Prostate gland (tissue), 2 donors: Measurements from ENCODE around the gene IGF1R. TPM values are rescaled to one million over a fixed set of nuclear protein-coding genes. Genes with fewer than 3 reads are reported as not detected.

Source experiments
- DNase-seq: peaks from one replicate; pipeline ENCODE4 v3.0.0-alpha.2; 2019; ENCODE audit warnings: low spot score
- H3K27ac ChIP-seq, 2 donors: fragments of 200-600 bp; sonication (generic); 2 replicates each; pipeline ENCODE4 v1.5.1; 2017 to 2019
- H3K27me3 ChIP-seq: fragments of 200-600 bp; sonication (generic); replicated peaks from 2 replicates; pipeline ENCODE4 v1.5.1; 2019; ENCODE audit not compliant: insufficient read depth
- H3K36me3 ChIP-seq, 2 donors: fragments of 200-600 bp; sonication (generic); 1 replicate in 1 of 2; 2 replicates in 1 of 2; pipeline versions ENCODE4 v1.5.1 to v1.8.1; 2017 to 2019
- H3K4me1 ChIP-seq: fragments of 200-600 bp; sonication (generic); replicated peaks from 2 replicates; pipeline ENCODE4 v1.5.1; 2019
- H3K4me3 ChIP-seq, 2 donors: fragments of 200-600 bp; sonication (generic); 2 replicates each; pipeline ENCODE4 v1.5.1; 2017 to 2019
- H3K9me3 ChIP-seq: fragments of 200-600 bp; sonication (generic); 2 replicates; pipeline ENCODE4 v1.5.1; 2017
- POLR2A ChIP-seq: fragments of 450-650 bp; IDR thresholded peaks from one replicate; pipeline ENCODE4 v1.6.1; 2016; ENCODE audit warnings: antibody characterized with exemption, mild to moderate bottlenecking
- POLR2AphosphoS5 ChIP-seq: sonication (generic); formaldehyde crosslinking; IDR thresholded peaks from one replicate; pipeline ENCODE4 v1.6.1; 2017; ENCODE audit warnings: antibody characterized with exemption
- WGBS: methylation state at CpG from one replicate; pipeline ENCODE4 v1.1.5; 2018; 5-methylcytosine and 5-hydroxymethylcytosine counted together
- intact Hi-C: fragments of 100-400 bp; cut with DNase I; formaldehyde crosslinking; loops from one replicate; pipeline ENCODE4 v1.14.2; 2022
- total RNA-seq, 2 donors: library from RNA; depleted of rRNA; stranded (reverse); fragments of >200 nt; gene quantifications; one replicate each; pipeline ENCODE4 v1.1.0, GENCODE V29; 2016
- TF ChIP-seq, protein P1 (sequence below), 4 experiments: fragments of 200-600 bp in 2 of 4; fragments of 450-650 bp in 2 of 4; sonication (generic) in 2 of 4; IDR thresholded peaks; 1 replicate in 3 of 4; 2 replicates in 1 of 4; pipeline ENCODE4 v1.5.1; 2016 to 2019; ENCODE audit warnings: antibody characterized with exemption in 4 of 4, mild to moderate bottlenecking in 2 of 4, moderate library complexity in 2 of 4

The IGF1R gene
- total RNA-seq, 2 donors from 2014 or later: 190 to 216 TPM

DNA sequence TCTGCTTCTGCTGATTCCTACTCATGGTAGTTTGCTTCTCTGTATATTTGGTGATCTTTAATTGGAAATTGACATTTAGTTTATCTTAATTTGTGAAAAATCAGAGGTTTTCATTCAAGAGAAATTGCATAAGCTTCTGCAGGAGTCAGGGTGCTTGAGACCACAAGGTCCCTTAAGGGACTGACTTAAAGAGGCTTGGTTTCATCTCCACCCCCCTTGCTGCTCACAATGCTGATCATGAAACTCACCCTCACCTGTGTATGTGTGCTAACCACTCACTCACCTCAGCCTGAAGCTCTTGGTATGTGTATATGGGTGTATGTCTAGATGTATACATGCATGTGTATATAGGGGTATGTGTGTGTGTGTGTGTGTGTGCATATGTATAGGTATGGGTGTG, 347.8 kb downstream of the IGF1R start:
- no peaks in the 10 kb centered on the region for H3K27me3 ChIP-seq
- H3K27ac ChIP-seq: no peak overlapping the region
- DNase-seq: no peak
- intact Hi-C loops: no loop called here
- no peak overlapping the region for H3K4me3 ChIP-seq
- H3K4me1 ChIP-seq: no peaks in the 10 kb centered on the region
- H3K9me3 ChIP-seq: no peaks in the 10 kb centered on the region
- TF ChIP-seq, protein P1, sequence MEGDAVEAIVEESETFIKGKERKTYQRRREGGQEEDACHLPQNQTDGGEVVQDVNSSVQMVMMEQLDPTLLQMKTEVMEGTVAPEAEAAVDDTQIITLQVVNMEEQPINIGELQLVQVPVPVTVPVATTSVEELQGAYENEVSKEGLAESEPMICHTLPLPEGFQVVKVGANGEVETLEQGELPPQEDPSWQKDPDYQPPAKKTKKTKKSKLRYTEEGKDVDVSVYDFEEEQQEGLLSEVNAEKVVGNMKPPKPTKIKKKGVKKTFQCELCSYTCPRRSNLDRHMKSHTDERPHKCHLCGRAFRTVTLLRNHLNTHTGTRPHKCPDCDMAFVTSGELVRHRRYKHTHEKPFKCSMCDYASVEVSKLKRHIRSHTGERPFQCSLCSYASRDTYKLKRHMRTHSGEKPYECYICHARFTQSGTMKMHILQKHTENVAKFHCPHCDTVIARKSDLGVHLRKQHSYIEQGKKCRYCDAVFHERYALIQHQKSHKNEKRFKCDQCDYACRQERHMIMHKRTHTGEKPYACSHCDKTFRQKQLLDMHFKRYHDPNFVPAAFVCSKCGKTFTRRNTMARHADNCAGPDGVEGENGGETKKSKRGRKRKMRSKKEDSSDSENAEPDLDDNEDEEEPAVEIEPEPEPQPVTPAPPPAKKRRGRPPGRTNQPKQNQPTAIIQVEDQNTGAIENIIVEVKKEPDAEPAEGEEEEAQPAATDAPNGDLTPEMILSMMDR (IDR thresholded peaks at IDR 0.05): no peak
- no peak for TF ChIP-seq POLR2AphosphoS5
- no peak for TF ChIP-seq POLR2A
- H3K36me3 ChIP-seq: no peaks in the 10 kb centered on the region

DNA sequence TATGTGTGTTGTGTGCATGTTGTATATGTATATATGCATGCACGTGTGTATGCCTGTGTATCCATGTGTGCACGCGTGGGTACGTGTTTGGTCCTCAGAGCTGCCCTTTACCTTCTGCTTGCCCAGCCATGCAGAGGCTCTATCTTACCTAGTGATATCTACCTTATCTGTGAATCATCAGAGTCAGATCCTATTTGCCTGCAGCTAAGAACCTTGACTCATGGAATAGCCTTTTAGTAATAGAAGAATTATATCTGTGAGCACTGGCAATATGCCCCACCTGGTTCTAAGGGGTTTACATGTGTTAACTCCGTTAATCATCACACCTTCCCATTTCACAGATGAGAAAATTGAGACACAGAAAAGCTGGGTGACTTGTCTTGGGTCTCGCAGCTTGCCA, 348.3 kb downstream of the IGF1R start:
- H3K4me1 ChIP-seq: no peaks in the 10 kb centered on the region
- no peak for TF ChIP-seq POLR2AphosphoS5
- H3K9me3 ChIP-seq: no peaks in the 10 kb centered on the region
- intact Hi-C loops: no loop called here
- DNase-seq: no peak
- WGBS: 91% methylated on average over 6 of the region's 6 CpGs
- H3K27ac ChIP-seq: no peak overlapping the region
- no peak overlapping the region for H3K4me3 ChIP-seq
- no peaks in the 10 kb centered on the region for H3K27me3 ChIP-seq
- no peaks in the 10 kb centered on the region for H3K36me3 ChIP-seq

DNA sequence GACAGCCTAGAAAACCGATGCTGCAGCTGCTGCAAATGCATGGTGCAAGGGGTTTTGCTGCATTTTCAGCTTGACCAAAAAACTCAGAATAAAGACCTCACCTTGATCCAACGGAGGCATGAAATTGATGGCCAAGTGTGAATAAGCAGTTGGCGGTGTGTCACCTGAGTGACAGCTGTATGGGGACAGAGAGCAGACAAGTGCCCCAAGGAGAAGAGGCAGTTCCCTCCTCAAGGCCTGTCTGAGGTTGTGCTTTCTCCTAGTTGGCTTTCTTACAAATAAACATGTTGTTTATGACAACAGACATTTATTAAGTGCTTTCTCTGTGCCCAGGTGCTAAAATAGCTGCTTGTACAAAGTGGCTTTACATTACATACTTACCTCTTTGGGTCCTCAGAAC, 349.0 kb downstream of the IGF1R start:
- intact Hi-C loops: no loop called here

DNA sequence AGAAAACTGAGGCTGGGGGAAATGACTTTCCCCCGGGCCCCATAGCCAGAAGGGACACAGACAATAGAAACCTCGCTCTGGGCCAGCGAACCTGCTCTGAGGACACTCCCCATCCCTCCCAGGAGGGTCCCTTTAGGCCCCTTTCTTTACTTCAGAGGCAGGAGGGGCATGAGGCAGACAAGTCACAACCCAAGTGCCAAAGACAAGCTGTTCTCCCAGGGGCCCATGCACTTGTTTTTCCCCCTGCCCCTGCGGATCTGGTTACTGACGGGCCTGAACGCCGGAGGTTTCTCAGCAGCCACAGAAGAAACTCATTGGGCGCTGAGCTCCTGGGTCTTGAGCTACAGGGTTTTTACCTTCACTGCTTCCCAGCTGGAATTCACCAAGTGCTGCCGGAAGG, 349.4 kb downstream of the IGF1R start:
- Histone ChIP-seq H3K4me3 (no peak overlapping the region), H3K9me3 (no peaks in the 10 kb centered on the region), H3K27ac (no peak overlapping the region), H3K4me1 (no peaks in the 10 kb centered on the region), H3K27me3 (no peaks in the 10 kb centered on the region), H3K36me3 (no peaks in the 10 kb centered on the region)
- TF ChIP-seq, protein P1 (IDR thresholded peaks at IDR 0.05): no peak
- TF ChIP-seq POLR2AphosphoS5 (no peak), POLR2A (no peak)
- intact Hi-C loops: no loop called here
- WGBS: 77% methylated on average over 9 of the region's 9 CpGs
- DNase-seq: no peak

More for the DNA sequence above, 349.0 kb downstream of the IGF1R start:
- no peak for DNase-seq
- TF ChIP-seq POLR2AphosphoS5 (no peak), POLR2A (no peak)
- TF ChIP-seq, protein P1 (IDR thresholded peaks at IDR 0.05): no peak
- H3K27ac ChIP-seq: no peak overlapping the region
- H3K27me3 ChIP-seq: no peaks in the 10 kb centered on the region
- WGBS: 94% methylated on average over 3 of the region's 3 CpGs
- H3K9me3 ChIP-seq: no peaks in the 10 kb centered on the region
- no peaks in the 10 kb centered on the region for H3K36me3 ChIP-seq
- no peak overlapping the region for H3K4me3 ChIP-seq
- no peaks in the 10 kb centered on the region for H3K4me1 ChIP-seq

DNA sequence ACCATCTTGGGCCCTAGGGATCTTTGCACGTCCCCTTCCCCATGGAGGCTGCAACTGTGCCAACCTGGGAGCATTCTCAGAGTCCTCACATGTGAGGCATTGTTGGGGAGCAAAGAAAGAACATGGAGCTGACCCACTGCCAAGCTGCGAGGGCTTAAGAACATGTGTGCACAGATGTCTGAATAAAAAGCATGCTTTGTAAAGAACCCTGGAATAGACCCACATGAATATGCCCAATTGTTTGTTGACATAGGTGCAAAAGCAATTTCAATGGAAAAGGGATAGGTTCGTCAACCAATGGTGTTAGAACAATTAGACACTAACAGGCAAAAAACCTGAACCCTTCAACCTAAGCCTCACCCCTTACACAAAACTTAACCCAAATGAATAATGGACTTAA, 349.9 kb downstream of the IGF1R start:
- Histone ChIP-seq H3K4me1 (no peaks in the 10 kb centered on the region), H3K36me3 (no peaks in the 10 kb centered on the region), H3K27me3 (no peaks in the 10 kb centered on the region), H3K4me3 (no peak overlapping the region), H3K27ac (no peak overlapping the region), H3K9me3 (no peaks in the 10 kb centered on the region)
- TF ChIP-seq POLR2AphosphoS5 (no peak), POLR2A (no peak)
- TF ChIP-seq, protein P1 (IDR thresholded peaks at IDR 0.05): no peak
- DNase-seq: no peak
- WGBS: 66% methylated on average over 3 of the region's 3 CpGs
- intact Hi-C loops: no loop called here
